ENCODE results near the gene CRISP2.

DNA sequence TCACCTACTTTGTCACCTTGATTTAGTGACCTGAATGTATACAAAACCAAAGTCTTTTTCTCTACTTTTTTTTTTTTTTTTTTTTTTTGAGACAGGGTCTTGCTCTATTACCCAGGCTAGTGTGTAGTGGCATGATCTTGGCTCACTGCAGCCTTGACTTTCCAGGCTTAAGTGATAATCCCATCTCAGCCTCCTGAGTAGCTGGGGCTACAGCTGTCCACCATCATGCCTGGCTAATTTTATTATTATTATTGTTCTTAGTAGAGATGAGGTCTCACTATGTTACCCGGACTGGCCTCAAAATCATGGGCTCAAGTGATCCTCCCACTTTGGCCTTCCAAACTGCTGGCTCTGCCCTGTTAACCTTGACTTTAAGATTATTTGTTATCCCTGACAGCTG is 37.5 kb downstream of the CRISP2 start:
- no peak for TF ChIP-seq ZNF317 (CRISPR knock-in tag; IDR thresholded peaks at IDR 0.05)
- no peak for TF ChIP-seq RAD21 (CRISPR knock-in tag; IDR thresholded peaks at IDR 0.05)
- TF ChIP-seq, protein P1, sequence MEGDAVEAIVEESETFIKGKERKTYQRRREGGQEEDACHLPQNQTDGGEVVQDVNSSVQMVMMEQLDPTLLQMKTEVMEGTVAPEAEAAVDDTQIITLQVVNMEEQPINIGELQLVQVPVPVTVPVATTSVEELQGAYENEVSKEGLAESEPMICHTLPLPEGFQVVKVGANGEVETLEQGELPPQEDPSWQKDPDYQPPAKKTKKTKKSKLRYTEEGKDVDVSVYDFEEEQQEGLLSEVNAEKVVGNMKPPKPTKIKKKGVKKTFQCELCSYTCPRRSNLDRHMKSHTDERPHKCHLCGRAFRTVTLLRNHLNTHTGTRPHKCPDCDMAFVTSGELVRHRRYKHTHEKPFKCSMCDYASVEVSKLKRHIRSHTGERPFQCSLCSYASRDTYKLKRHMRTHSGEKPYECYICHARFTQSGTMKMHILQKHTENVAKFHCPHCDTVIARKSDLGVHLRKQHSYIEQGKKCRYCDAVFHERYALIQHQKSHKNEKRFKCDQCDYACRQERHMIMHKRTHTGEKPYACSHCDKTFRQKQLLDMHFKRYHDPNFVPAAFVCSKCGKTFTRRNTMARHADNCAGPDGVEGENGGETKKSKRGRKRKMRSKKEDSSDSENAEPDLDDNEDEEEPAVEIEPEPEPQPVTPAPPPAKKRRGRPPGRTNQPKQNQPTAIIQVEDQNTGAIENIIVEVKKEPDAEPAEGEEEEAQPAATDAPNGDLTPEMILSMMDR (CRISPR knock-in tag; IDR thresholded peaks at IDR 0.05), result no peak
- no peak for TF ChIP-seq ZMAT3 (CRISPR knock-in tag; conservative IDR thresholded peaks at IDR 0.05)
- TF ChIP-seq, protein P2, sequence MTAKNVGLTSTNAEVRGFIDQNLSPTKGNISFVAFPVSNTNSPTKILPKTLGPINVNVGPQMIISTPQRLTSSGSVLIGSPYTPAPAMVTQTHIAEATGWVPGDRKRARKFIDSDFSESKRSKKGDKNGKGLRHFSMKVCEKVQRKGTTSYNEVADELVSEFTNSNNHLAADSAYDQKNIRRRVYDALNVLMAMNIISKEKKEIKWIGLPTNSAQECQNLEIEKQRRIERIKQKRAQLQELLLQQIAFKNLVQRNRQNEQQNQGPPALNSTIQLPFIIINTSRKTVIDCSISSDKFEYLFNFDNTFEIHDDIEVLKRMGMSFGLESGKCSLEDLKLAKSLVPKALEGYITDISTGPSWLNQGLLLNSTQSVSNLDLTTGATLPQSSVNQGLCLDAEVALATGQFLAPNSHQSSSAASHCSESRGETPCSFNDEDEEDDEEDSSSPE (CRISPR knock-in tag; IDR thresholded peaks at IDR 0.05), result no peak
- TF ChIP-seq RBFOX2 (IDR thresholded peaks at IDR 0.05; ENCODE audit: low read depth, low read length), result no peak
